Aorta (tissue), 5 donors: ENCODE measurements around the gene IL17F. TPM values are rescaled to one million over a fixed set of nuclear protein-coding genes. Genes with fewer than 3 reads are reported as not detected.

Source experiments
- ATAC-seq: fragments of 200-7000 bp; cut with Tn5 transposase; one replicate; pipeline ENCODE4 v1.9.1; 2022; ENCODE audit warnings: moderate library complexity; ENCODE audit not compliant: low FRiP score
- DNase-seq, 2 donors: peaks; one replicate each; pipeline ENCODE4 v3.0.0-alpha.2; 2020
- H3K27ac ChIP-seq, 2 donors: one replicate each; pipeline ENCODE4 v1.5.1; 2013; ENCODE audit warnings: low read length in 2 of 2, mild to moderate bottlenecking in 2 of 2, moderate library complexity in 2 of 2, control low read depth in 1 of 2, inconsistent platforms in 1 of 2, low read depth in 1 of 2
- H3K27me3 ChIP-seq, 2 donors: one replicate each; pipeline ENCODE4 v1.6.1; 2013; ENCODE audit warnings: control low read depth in 1 of 2, low read length in 1 of 2, mild to moderate bottlenecking in 1 of 2, moderate library complexity in 1 of 2; ENCODE audit not compliant: insufficient read depth in 2 of 2, control insufficient read depth in 1 of 2
- H3K36me3 ChIP-seq, 2 donors: one replicate each; pipeline ENCODE4 v1.6.1; 2013; ENCODE audit warnings: control low read depth in 1 of 2, low read length in 1 of 2, mild to moderate bottlenecking in 1 of 2; ENCODE audit not compliant: insufficient read depth in 2 of 2, control insufficient read depth in 1 of 2
- H3K4me1 ChIP-seq, 2 donors: one replicate each; pipeline ENCODE4 v1.6.1; 2013; ENCODE audit warnings: low read length in 2 of 2, control low read depth in 1 of 2, mild to moderate bottlenecking in 1 of 2, moderate library complexity in 1 of 2; ENCODE audit not compliant: insufficient read depth in 2 of 2, control insufficient read depth in 1 of 2
- H3K4me3 ChIP-seq, 2 donors: one replicate each; pipeline ENCODE4 v1.5.1; 2013; ENCODE audit warnings: low read length in 2 of 2, control low read depth in 1 of 2, mild to moderate bottlenecking in 1 of 2
- H3K9me3 ChIP-seq: one replicate; pipeline ENCODE4 v1.6.1; 2013; ENCODE audit warnings: mild to moderate bottlenecking, low read length; ENCODE audit not compliant: control insufficient read depth
- WGBS, 2 donors: extraction: QIAGEN DNeasy Blood & Tissue Kit; methylation state at CpG; one replicate each; pipeline ENCODE4 v1.1.7; 2013; 5-methylcytosine and 5-hydroxymethylcytosine counted together
- intact Hi-C, 2 donors: fragments of 100-400 bp; cut with DNase I; formaldehyde crosslinking; loops; one replicate each; pipeline versions ENCODE4 v1.14.2 to v1.15.0; 2022
- polyA plus RNA-seq, 2 donors: library from polyadenylated mRNA; stranded (reverse); fragments of 200-250 nt; gene quantifications; one replicate each; pipeline ENCODE4 v1.2.3, GENCODE V29; 2013
- total RNA-seq, 2 donors: library from RNA; stranded (reverse); fragmentation: NEBNext Ultra II Directional; extraction: Animal tissue kit (Norgen Biotek cat#: 25700); gene quantifications; one replicate each; pipeline ENCODE4 v1.2.1, GENCODE V29; 2021
- donor health status: healthy with polysubstance abuse.
- donor health status: Bipolar disorder and iron deficiency.
- donor health status: DM: no; HTN: no; CAD: no.
- donor health status: DM: no; HTN: no; CAD: no.
- donor health status: DM: yes; HTN: yes; CAD: no.

IL17F gene
- total and polyA plus RNA-seq, 4 donors = not detected

GRCh38 chr6:52191824-52192223, 52.5 kb downstream of the IL17F start:
- Histone ChIP-seq H3K4me1 (no peaks in the 10 kb centered on the region), H3K4me3 (no peak overlapping the region), H3K36me3 (no peaks in the 10 kb centered on the region), H3K9me3 (no peaks in the 10 kb centered on the region), H3K27ac (no peak overlapping the region), H3K27me3 (no peaks in the 10 kb centered on the region)
- WGBS, 2 donors = 58 to 67% methylated on average over 3 of the region's 3 CpGs
- ATAC-seq (no peak), DNase-seq (no peak)
- intact Hi-C loops = no loop called here

- no peaks in the 10 kb centered on the region for H3K9me3 ChIP-seq
- ATAC-seq = no peak
- H3K27me3 ChIP-seq = no peaks in the 10 kb centered on the region
- DNase-seq = no peak
- H3K4me1 ChIP-seq = no peaks in the 10 kb centered on the region
- H3K4me3 ChIP-seq = no peak overlapping the region
- WGBS, 2 donors = 68 to 79% methylated on average over 3 of the region's 3 CpGs
- intact Hi-C loops = no loop called here
- H3K36me3 ChIP-seq = no peaks in the 10 kb centered on the region
- H3K27ac ChIP-seq = no peak overlapping the region
Observed at GRCh38 chr6:52190409-52190808, 53.9 kb downstream of the IL17F start.

GRCh38 chr6:52189974-52190373, 54.3 kb downstream of the IL17F start:
- Histone ChIP-seq H3K9me3 (peaks cover 3% of the 10 kb centered on the region), H3K27ac (no peak overlapping the region), H3K27me3 (no peaks in the 10 kb centered on the region), H3K4me3 (no peak overlapping the region), H3K4me1 (no peaks in the 10 kb centered on the region), H3K36me3 (no peaks in the 10 kb centered on the region)
- WGBS, 2 donors = 32 to 47% methylated on average over 2 of the region's 2 CpGs
- intact Hi-C loops = no loop called here
- DNase-seq = no peak
- ATAC-seq = no peak

- H3K27me3 ChIP-seq = no peaks in the 10 kb centered on the region
- H3K27ac ChIP-seq = no peak overlapping the region
- intact Hi-C loops = no loop called here
- no peak for DNase-seq
- H3K9me3 ChIP-seq = peaks cover 3% of the 10 kb centered on the region
- H3K4me3 ChIP-seq = no peak overlapping the region
- ATAC-seq = no peak
- no peaks in the 10 kb centered on the region for H3K4me1 ChIP-seq
- H3K36me3 ChIP-seq = no peaks in the 10 kb centered on the region
- WGBS, 2 donors = 96 to 100% methylated on average over 1 of the region's 1 CpG
Observed at GRCh38 chr6:52187098-52187497, 57.2 kb downstream of the IL17F start.

Other genes starting within 250 kb of the IL17F start
- gene PKHD1, start 156.9 kb downstream of the IL17F start, total RNA-seq = under 1 TPM in 1 of 2 donors, not detected in 1; 0.06 TPM
- not detected for gene PKHD1, start 156.9 kb downstream of the IL17F start, polyA plus RNA-seq
- not detected for gene IL17A, start 58.1 kb downstream of the IL17F start, total RNA-seq
- gene IL17A, start 58.1 kb downstream of the IL17F start, polyA plus RNA-seq = not detected
- gene MCM3, start 40.2 kb upstream of the IL17F start, total RNA-seq = 10 to 100 TPM; 24.5 to 30.5 TPM
- gene MCM3, start 40.2 kb upstream of the IL17F start, polyA plus RNA-seq = 10 to 100 TPM; 11.6 to 21.6 TPM
- 1 to 10 TPM; 2.5 to 6.5 TPM for gene PAQR8, start 117.7 kb upstream of the IL17F start, total RNA-seq
- 1 to 10 TPM; 1.7 to 4.8 TPM for gene PAQR8, start 117.7 kb upstream of the IL17F start, polyA plus RNA-seq
- gene EFHC1, start 175.8 kb upstream of the IL17F start, total RNA-seq = 10 to 100 TPM; 13.2 to 29.0 TPM
- gene EFHC1, start 175.8 kb upstream of the IL17F start, polyA plus RNA-seq = 10 to 100 TPM in 1 of 2 donors, 1 to 10 TPM in 1; 3.0 to 51.5 TPM